Cortex of kidney (tissue), 1 donor: Measurements from ENCODE around the gene SCAANT1.

ENCODE experiments used
- DNase-seq: peaks from one replicate; lab custom pipeline; 2025; lab: John Stamatoyannopoulos, UW

The SCAANT1 gene

GRCh38 chr3:63863150-63864007 lies 48.8 kb downstream of the SCAANT1 start, which contains the start of the genes ATXN7 and THOC7:
Gene ATXN7 (plus strand): TSS chr3:63863867. CDS start chr3:63912599, 48,732 bp downstream.
Gene THOC7 (minus strand): TSS chr3:63863805. CDS start chr3:63863790, 15 bp downstream.
- no peak for DNase-seq

- DNase-seq: no peak
Observed at GRCh38 chr3:63862804-63863149, 49.4 kb downstream of the SCAANT1 start.
